Activated gamma-delta T cell treated with Interleukin-2 at 50 U/mL for 16 hours (primary cell): ENCODE results near the gene SEC14L5.

Source experiments
- DNase-seq: peaks from one replicate; pipeline ENCODE4 v3.0.0-alpha.2; 2020

SEC14L5 gene

GRCh38 chr16:5016967-5017677, 59.0 kb downstream of the SEC14L5 start:
- DNase-seq, result no peak

DNA sequence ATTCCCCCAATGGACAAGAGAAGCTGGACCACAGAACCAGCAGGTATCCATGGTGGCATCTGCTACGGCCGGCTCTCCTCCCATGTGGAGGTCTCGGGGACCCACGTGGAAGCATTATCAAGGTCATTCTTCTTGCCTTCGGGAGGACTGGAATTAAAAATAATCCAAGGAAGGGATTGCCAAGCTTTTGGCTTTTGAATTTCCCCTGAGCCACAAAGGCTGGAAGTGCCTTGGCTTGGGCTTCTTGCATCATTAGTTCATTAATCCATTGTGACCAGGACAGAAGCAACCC, 59.5 kb downstream of the SEC14L5 start:
- no peak for DNase-seq

GRCh38 chr16:5018793-5019192, 60.7 kb downstream of the SEC14L5 start:
- no peak for DNase-seq

- DNase-seq, result no peak
Observed at GRCh38 chr16:5019775-5020174, 61.6 kb downstream of the SEC14L5 start.

DNA sequence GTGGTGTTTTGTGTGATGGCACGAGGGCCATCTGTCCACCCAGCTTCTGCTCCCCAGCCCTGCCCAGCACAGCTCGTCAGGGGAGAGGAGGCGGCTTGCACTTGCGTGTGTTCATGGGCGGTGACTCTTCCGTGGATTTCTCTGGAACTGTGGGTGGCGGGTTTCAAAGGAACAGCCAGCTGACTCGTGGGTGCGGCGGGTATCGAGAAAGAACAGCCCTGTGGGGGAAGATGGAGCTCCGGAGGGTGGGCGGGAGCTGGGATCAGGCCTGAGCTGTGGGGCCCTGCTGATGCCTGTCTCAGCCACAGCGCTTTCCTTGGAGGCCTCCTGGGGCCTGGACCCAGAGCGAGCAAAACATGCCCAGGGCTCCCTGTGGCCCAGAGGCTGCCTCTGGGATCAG, 62.4 kb downstream of the SEC14L5 start:
- DNase-seq, result no peak

- DNase-seq, result no peak
Observed at GRCh38 chr16:5022521-5022920, 64.4 kb downstream of the SEC14L5 start.

DNA sequence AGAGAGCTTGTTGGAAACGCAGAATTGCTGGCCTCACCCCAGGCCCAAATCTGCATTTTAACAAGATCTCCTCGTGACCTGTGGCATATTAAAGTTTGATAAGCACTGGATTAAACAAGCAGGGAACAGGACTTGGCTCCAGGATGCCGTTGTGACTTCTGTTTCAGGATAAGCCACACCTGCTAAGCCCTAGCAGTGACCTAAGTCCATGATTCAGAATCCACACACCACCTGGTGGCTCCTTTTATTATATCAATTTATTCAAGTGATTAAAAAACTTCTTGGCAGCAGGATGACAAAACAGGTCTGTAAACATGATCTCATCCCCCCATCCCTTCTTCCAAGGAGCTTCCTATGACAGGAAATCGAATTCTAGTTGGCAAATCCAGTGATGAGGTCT, 66.5 kb downstream of the SEC14L5 start:
- DNase-seq, result no peak

DNA sequence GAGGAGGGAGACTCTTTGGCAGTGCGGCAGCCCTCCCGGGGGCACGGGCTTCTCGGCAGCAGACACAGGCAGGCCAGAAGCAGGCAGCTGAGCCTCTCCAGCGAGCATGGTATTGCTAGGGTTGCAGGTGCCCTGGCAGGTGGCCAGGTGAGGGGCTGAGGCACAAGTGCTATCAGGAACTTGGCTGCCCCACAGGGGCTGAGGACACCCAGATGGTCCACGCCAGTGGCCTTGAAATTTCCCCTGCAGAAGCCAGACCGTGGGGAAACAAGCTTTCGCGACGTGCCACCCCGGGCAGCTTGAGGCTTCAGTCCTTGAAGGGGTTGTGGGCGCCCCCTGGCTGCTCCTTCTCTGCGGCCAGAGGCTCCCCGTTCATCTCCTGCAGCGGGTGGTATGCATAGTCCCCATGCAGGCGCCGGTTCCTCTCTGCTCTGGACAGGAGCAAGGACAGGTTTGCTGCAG, 67.1 kb downstream of the SEC14L5 start:
- DNase-seq, result no peak

DNA sequence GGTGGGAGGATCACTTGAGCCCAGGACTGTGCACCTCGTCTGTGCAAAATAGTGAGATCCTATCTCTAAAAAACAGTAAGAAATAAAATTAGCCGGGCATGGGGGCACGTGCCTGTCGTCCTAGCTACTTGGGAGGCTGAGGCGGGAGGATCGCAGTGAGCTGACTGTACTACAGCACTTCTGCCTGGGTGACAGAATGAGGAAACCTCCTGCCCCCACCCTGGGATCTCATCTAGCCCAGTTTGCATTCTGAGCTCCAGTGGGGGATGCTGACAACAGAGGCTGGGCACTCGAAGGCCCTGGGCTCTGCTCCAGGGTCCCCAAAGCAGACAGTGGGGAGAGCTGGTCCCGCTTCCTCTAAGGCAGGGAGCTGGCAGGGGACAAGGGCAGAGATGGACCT, 68.5 kb downstream of the SEC14L5 start:
- DNase-seq, result no peak

DNA sequence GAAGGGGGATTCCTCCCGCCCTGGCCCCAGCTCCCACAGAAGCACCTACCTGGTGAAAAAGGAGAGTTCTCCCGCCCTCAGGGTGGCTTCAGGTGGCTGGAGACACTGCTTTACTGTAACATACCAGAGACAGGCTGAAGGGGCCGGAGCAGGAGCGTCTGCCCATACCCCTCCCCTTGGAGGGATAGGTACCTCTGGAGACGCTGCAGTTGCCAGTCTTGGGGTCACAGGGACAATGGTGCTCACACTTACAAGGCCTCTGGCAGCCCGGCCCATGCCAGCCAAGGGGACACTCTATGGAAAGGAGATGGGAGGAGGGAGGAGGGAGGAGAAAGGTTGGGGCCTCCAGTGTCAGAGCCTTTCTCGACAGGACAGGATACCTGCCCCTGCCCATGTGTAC, 69.0 kb downstream of the SEC14L5 start:
- DNase-seq, result no peak

GRCh38 chr16:5027575-5028235, 69.6 kb downstream of the SEC14L5 start:
- DNase-seq, result no peak

- DNase-seq, result no peak
Observed at GRCh38 chr16:5028950-5029475, 70.9 kb downstream of the SEC14L5 start.

DNA sequence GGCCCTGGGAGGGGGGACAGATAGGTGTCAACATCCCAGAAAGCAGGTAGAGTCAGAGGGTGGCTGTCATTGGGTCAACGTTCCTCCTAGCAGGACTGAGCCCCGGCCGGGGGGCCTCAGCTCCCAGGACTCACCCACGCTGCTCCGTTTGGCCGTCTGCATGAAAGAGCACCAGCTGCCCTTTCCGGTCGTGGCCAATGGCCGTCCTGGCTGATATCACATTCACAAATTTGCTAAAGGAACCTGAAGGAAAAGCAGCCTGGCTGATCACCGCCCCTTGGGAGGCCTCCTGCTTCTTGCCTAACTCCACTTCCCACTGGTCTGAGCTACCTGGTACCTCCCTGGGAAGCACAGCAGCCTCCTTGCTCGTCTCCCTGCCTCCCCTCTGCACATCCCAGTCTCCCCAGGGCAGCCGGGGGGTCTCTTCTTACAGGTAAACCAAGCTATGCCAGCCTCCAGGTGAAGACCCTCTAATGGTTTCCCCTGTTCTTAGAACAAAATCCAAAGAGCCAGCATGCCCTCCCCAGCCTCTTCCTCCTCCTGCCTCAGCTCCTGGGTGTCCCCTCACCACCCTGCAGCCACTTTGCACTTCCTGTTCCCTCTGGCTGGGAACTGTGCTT, 72.2 kb downstream of the SEC14L5 start:
- no peak for DNase-seq

DNA sequence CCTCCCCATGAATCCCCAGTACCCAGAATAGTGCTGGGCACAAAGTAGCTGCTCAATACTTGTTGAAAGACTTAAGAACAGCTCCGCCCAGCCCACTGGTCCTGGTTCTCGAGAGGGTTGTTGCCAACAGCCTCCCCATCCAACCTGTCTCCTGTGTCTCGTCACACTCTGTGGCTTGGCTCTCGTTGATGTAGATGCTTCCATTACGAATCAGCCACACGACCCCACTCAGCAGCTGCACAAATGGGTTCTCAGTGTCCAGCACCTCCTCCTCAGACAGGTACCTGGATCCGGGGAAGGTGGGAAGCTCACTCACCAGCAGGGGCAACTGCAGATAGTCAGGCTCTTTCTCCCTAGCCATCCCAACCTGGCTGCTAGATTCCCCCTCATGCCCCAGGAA, 73.5 kb downstream of the SEC14L5 start:
- no peak for DNase-seq

DNA sequence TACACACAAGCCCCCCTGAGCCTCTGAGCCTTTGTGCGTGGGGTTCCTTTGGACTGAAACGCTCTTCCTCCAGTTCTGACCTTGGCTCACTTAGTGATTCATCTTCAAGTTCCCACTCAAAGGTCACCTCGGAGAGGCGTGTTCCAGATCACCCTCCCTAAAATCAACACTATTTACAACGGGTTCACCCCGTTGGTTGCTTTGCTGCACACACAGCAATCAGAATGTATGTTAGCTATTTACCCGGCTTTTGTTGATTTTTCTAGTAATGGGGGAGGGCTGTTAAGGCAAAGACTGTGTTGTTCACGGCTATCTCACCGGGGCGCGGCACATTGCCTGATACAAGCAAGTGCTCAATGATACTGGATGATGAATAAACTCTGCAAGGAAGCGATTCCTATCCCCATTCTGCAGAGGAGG, 74.6 kb downstream of the SEC14L5 start:
- no peak for DNase-seq

DNA sequence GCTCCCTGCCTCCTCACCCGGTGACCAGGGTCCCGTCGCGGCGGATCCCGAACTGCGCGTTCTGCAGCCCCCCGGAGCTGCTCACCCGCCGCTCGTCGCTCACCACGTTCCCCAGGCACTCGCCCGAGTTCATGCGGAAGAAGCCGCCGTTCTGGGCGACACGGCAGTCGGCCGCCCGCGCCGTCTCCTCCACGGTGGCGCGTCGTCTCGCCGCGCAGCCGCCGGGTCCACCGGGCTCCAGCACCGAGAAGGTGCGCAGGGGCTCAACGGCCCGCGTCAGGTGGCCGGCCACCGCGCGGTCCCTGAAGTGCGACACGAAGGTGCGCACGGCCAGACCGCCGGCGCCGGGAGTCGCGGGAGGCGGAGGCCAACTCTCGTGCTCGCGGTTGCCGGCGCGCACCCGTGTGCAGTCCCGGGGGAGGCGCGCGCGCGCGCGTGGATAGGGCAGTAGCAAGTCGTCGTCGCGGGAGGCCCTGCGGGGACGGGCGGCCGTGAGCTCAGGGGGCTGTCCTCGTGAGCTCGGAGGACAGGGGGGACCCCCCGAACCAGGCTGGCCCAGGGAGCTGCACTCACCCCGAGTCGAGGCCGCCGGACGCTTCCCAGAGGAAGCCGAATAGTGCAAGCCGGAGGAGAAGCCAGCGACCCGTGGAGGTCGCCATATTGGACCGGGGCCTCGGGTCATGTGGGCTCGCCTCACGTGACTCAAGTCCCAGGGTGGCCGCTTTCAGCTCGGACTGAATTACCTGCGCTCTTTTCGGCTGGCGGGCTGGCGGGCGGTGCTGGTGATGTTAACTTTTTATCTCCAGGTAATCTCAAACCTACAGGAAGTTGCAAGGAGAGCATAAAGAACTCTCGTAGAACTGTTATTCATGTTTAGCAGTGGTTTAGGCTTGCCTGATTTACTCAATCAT, 75.4 kb downstream of the SEC14L5 start, which contains the start of gene NAGPA:
Gene NAGPA (minus strand): TSS at position 680 of the 911 bp plus-strand sequence. CDS start 21 bp downstream, at position 659.
- peak; percentile 80 for DNase-seq

DNA sequence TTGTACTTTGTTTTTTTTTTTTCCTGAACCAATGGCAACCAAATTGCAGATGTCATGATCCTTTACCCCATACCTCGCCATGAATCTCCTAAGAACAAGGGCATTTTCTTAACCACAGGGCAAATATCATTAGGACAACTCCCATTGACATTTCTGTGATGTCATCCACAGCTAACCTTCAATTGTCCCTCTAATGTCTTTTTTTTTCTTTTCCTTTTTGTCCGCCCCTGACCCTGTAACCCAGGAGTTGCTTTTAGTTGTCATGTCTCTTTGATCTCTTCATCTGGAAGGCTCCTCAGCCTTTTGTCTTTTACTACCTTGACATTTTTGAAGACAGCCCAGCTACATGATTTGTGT, 76.0 kb downstream of the SEC14L5 start:
- no peak for DNase-seq

DNA sequence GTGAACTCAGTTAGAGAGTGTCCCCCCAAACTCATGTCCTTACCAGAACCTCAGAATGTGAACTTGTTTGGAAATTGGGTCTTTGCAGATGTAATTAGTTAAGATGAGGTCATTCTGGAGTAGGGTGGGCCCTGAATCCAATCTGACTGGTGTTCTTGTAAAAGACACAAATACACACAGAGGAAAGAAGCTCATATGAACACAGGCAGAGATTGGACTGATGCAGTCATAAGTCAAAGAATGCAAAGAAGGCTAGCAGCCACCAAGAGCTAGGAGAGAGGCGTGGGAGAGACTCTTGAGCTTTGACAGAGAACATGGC, 77.7 kb downstream of the SEC14L5 start:
- DNase-seq, result no peak

- no peak for DNase-seq
Observed at GRCh38 chr16:5036228-5037156, 78.4 kb downstream of the SEC14L5 start.

DNA sequence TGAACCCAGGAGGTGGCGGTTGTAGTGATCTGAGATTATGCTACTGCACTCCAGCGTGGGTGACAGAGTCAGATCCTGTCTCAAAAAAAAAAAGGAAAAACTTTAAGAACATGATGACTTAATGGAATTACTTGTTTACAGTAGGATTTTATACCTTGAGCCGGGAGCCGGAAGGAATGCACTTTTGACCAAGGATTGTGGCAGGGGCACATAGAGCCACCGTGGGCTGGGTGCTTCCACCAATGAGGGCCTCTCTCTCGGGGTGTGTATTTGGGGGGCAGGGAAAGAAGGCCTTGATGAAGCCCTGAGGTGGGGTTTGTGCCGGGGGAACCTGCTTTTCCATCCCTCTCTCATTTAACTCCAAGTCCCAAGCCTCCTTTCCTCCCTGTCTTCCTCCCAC, 82.3 kb downstream of the SEC14L5 start:
- no peak for DNase-seq

GRCh38 chr16:5041600-5042133, 83.5 kb downstream of the SEC14L5 start:
- DNase-seq, result no peak
